DMS79 treated with DMSO at 0.1 percent for 48 hours (cell line): ENCODE results near the gene DAGLA.

Experiments used
- DNase-seq: peaks from one replicate; lab custom pipeline; 2025; lab: John Stamatoyannopoulos, UW

Gene DAGLA

GRCh38 chr11:61728066-61728939, 48.1 kb downstream of the DAGLA start:
- DNase-seq = no peak

- no peak for DNase-seq
Observed at GRCh38 chr11:61728940-61729219, 48.7 kb downstream of the DAGLA start.

GRCh38 chr11:61730240-61730994, 50.2 kb downstream of the DAGLA start:
- peak; percentile 74 for DNase-seq

GRCh38 chr11:61731211-61731951, 51.2 kb downstream of the DAGLA start:
- DNase-seq = no peak

GRCh38 chr11:61731952-61732675, 51.9 kb downstream of the DAGLA start:
- no peak for DNase-seq

GRCh38 chr11:61732705-61733104, 52.5 kb downstream of the DAGLA start:
- DNase-seq = no peak

- DNase-seq = peak; percentile 36
Observed at GRCh38 chr11:61733120-61733978, 53.2 kb downstream of the DAGLA start.

GRCh38 chr11:61734767-61735166, 54.6 kb downstream of the DAGLA start:
- no peak for DNase-seq

- no peak for DNase-seq
Observed at GRCh38 chr11:61735391-61735790, 55.2 kb downstream of the DAGLA start.

GRCh38 chr11:61736310-61736709, 56.1 kb downstream of the DAGLA start:
- no peak for DNase-seq

GRCh38 chr11:61737131-61737530, 56.9 kb downstream of the DAGLA start:
- no peak for DNase-seq

- DNase-seq = no peak
Observed at GRCh38 chr11:61737636-61738386, 57.6 kb downstream of the DAGLA start.

GRCh38 chr11:61738776-61739175, 58.6 kb downstream of the DAGLA start:
- DNase-seq = no peak

GRCh38 chr11:61739413-61739812, 59.2 kb downstream of the DAGLA start:
- no peak for DNase-seq

GRCh38 chr11:61739966-61740365, 59.8 kb downstream of the DAGLA start:
- DNase-seq = no peak

- no peak for DNase-seq
Observed at GRCh38 chr11:61742391-61742790, 62.2 kb downstream of the DAGLA start.

GRCh38 chr11:61743486-61744095, 63.4 kb downstream of the DAGLA start:
- no peak for DNase-seq

- DNase-seq = no peak
Observed at GRCh38 chr11:61744181-61744580, 64.0 kb downstream of the DAGLA start.

- no peak for DNase-seq
Observed at GRCh38 chr11:61744609-61745156, 64.5 kb downstream of the DAGLA start.
